ENCODE results near the gene OPN1SW. TPM values are rescaled to one million over a fixed set of nuclear protein-coding genes. Genes with fewer than 3 reads are reported as not detected.

OPN1SW gene
- total and polyA plus RNA-seq, 9 of the 15 experiments (the other 6 are each of a cell fraction or from before 2014, with no cell fraction given): 0.84 to 1.0 TPM; not detected in 7

DNA sequence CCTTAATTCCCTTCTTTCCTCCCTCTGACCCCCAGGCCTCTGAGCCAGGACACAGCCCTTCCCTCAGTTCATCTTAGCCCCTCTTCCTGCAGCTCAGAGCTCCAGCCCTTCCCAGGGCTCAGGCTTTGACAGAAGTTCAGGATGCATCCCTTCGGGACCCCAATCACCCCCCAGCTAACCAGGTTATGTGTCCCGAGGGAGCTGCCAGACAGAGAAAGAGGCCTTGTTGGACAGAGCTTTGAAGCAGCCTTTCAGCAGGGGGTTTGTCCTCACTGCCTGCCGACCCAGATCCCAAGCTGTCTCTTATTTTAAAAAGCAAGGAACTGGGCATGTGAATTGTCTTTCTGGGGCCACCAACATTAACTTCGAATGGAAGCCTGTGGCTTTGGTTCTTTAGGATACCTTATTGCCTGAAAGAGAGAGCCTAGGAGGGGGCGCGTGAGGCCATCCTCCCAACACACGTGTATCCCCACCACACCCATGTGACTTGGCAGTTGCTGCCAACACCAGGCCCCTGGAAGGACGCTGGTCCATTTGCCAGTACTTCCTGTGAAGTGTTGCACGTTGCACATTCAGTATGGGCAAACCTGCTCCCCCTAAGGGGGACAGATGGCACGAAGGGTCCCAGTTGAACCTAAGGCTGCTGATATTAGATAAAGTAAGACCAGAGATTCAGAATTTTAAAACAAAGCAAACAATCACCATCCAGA is 17.0 kb upstream of the OPN1SW start (continued):
- TF ChIP-seq, protein P1, sequence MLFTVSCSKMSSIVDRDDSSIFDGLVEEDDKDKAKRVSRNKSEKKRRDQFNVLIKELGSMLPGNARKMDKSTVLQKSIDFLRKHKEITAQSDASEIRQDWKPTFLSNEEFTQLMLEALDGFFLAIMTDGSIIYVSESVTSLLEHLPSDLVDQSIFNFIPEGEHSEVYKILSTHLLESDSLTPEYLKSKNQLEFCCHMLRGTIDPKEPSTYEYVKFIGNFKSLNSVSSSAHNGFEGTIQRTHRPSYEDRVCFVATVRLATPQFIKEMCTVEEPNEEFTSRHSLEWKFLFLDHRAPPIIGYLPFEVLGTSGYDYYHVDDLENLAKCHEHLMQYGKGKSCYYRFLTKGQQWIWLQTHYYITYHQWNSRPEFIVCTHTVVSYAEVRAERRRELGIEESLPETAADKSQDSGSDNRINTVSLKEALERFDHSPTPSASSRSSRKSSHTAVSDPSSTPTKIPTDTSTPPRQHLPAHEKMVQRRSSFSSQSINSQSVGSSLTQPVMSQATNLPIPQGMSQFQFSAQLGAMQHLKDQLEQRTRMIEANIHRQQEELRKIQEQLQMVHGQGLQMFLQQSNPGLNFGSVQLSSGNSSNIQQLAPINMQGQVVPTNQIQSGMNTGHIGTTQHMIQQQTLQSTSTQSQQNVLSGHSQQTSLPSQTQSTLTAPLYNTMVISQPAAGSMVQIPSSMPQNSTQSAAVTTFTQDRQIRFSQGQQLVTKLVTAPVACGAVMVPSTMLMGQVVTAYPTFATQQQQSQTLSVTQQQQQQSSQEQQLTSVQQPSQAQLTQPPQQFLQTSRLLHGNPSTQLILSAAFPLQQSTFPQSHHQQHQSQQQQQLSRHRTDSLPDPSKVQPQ (CRISPR knock-in tag; IDR thresholded peaks at IDR 0.05; ENCODE audit: borderline replicate concordance): peak; percentile 83
- TF ChIP-seq, protein P2, sequence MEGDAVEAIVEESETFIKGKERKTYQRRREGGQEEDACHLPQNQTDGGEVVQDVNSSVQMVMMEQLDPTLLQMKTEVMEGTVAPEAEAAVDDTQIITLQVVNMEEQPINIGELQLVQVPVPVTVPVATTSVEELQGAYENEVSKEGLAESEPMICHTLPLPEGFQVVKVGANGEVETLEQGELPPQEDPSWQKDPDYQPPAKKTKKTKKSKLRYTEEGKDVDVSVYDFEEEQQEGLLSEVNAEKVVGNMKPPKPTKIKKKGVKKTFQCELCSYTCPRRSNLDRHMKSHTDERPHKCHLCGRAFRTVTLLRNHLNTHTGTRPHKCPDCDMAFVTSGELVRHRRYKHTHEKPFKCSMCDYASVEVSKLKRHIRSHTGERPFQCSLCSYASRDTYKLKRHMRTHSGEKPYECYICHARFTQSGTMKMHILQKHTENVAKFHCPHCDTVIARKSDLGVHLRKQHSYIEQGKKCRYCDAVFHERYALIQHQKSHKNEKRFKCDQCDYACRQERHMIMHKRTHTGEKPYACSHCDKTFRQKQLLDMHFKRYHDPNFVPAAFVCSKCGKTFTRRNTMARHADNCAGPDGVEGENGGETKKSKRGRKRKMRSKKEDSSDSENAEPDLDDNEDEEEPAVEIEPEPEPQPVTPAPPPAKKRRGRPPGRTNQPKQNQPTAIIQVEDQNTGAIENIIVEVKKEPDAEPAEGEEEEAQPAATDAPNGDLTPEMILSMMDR (IDR thresholded peaks at IDR 0.05 in 2 of 3, conservative IDR thresholded peaks at IDR 0.05 in 1 of 3; ENCODE audit: insufficient read depth in 2 of 3, low read depth in 1 of 3, low read length in 3 of 3): 0 out of 6 replicates have a peak, but pooled peaks of 1 of the 3 experiments have one; percentile 15
- TF ChIP-seq, protein P3, sequence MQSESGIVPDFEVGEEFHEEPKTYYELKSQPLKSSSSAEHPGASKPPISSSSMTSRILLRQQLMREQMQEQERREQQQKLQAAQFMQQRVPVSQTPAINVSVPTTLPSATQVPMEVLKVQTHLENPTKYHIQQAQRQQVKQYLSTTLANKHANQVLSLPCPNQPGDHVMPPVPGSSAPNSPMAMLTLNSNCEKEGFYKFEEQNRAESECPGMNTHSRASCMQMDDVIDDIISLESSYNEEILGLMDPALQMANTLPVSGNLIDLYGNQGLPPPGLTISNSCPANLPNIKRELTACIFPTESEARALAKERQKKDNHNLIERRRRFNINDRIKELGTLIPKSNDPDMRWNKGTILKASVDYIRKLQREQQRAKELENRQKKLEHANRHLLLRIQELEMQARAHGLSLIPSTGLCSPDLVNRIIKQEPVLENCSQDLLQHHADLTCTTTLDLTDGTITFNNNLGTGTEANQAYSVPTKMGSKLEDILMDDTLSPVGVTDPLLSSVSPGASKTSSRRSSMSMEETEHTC (IDR thresholded peaks at IDR 0.05): no peak
- TF ChIP-seq ZNF699 (CRISPR knock-in tag; IDR thresholded peaks at IDR 0.05; ENCODE audit: insufficient replicate concordance) (no peak), MAFK (IDR thresholded peaks at IDR 0.05; ENCODE audit: low read length) (0 out of 2 replicates have a peak, but pooled peaks have one; percentile 11), EP400 (IDR thresholded peaks at IDR 0.05) (no peak; the same call in none of the 2 replicates), JUND (IDR thresholded peaks at IDR 0.05; ENCODE audit: borderline replicate concordance, low read depth, low read length) (no peak), JUND (tag; IDR thresholded peaks at IDR 0.05; ENCODE audit: borderline replicate concordance, low read depth, low read length) (no peak), TCF3 (CRISPR knock-in tag; IDR thresholded peaks at IDR 0.05) (no peak), ATF1 (CRISPR knock-in tag; IDR thresholded peaks at IDR 0.05) (no peak), ATF1 (tag; IDR thresholded peaks at IDR 0.05) (peak; percentile 37), ZNF12 (CRISPR knock-in tag; IDR thresholded peaks at IDR 0.05) (0 out of 2 replicates have a peak, but pooled peaks have one; percentile 49), ZFP36 (IDR thresholded peaks at IDR 0.05; ENCODE audit: low read depth, low read length, partially characterized antibody) (no peak), ZNF644 (tag; IDR thresholded peaks at IDR 0.05; ENCODE audit: low read depth) (no peak), NCOA6 (IDR thresholded peaks at IDR 0.05) (no peak), ZNF175 (CRISPR knock-in tag; IDR thresholded peaks at IDR 0.05; ENCODE audit: low read depth) (no peak)
- TF ChIP-seq, protein P4, sequence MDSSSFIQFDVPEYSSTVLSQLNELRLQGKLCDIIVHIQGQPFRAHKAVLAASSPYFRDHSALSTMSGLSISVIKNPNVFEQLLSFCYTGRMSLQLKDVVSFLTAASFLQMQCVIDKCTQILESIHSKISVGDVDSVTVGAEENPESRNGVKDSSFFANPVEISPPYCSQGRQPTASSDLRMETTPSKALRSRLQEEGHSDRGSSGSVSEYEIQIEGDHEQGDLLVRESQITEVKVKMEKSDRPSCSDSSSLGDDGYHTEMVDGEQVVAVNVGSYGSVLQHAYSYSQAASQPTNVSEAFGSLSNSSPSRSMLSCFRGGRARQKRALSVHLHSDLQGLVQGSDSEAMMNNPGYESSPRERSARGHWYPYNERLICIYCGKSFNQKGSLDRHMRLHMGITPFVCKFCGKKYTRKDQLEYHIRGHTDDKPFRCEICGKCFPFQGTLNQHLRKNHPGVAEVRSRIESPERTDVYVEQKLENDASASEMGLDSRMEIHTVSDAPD (CRISPR knock-in tag; IDR thresholded peaks at IDR 0.05): peak; percentile 47; the same call in 1 of the 2 replicates
- TF ChIP-seq, protein P5, sequence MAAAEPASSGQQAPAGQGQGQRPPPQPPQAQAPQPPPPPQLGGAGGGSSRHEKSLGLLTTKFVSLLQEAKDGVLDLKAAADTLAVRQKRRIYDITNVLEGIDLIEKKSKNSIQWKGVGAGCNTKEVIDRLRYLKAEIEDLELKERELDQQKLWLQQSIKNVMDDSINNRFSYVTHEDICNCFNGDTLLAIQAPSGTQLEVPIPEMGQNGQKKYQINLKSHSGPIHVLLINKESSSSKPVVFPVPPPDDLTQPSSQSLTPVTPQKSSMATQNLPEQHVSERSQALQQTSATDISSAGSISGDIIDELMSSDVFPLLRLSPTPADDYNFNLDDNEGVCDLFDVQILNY (CRISPR knock-in tag; IDR thresholded peaks at IDR 0.05): 0 out of 2 replicates have a peak, but pooled peaks have one; percentile 31

Measured in K562 (cell line).